COLO668 (cell line): ENCODE data around the gene TCERG1.
A peak's percentile ranks its signal among the peaks of the same experiment; 100 is the strongest.

Experiments used
- DNase-seq: peaks from one replicate; lab custom pipeline; 2025; ENCODE audit not compliant: unreplicated experiment; lab: John Stamatoyannopoulos, UW

The TCERG1 gene

GRCh38 chr5:146446861-146447733 lies at the start of gene TCERG1:
TCERG1 (plus strand) TSS chr5:146447333; CDS start chr5:146447350, 17 bp downstream.
- DNase-seq = peak; percentile 96

- DNase-seq = no peak
These were observed 48.3 kb upstream of the TCERG1 start for GRCh38 chr5:146398826-146399225.

GRCh38 chr5:146399481-146399880 lies 47.7 kb upstream of the TCERG1 start:
- no peak for DNase-seq

- DNase-seq = no peak
These were observed 46.9 kb upstream of the TCERG1 start for GRCh38 chr5:146400201-146400600.

GRCh38 chr5:146401021-146401420 lies 46.1 kb upstream of the TCERG1 start:
- no peak for DNase-seq

- DNase-seq = no peak
These were observed 44.2 kb upstream of the TCERG1 start for GRCh38 chr5:146402949-146403348.

- no peak for DNase-seq
These were observed 38.0 kb upstream of the TCERG1 start for GRCh38 chr5:146409054-146409671.

GRCh38 chr5:146410272-146410671 lies 36.9 kb upstream of the TCERG1 start:
- DNase-seq = no peak

- DNase-seq = no peak
These were observed 27.4 kb upstream of the TCERG1 start for GRCh38 chr5:146419696-146420095.

- DNase-seq = no peak
These were observed 22.1 kb upstream of the TCERG1 start for GRCh38 chr5:146425023-146425422.

GRCh38 chr5:146426305-146426704 lies 20.8 kb upstream of the TCERG1 start:
- no peak for DNase-seq

GRCh38 chr5:146426853-146427618 lies 20.1 kb upstream of the TCERG1 start:
- no peak for DNase-seq

- DNase-seq = no peak
These were observed 19.5 kb upstream of the TCERG1 start for GRCh38 chr5:146427619-146427997.

GRCh38 chr5:146428658-146429057 lies 18.5 kb upstream of the TCERG1 start:
- DNase-seq = no peak

- no peak for DNase-seq
These were observed 6.8 kb upstream of the TCERG1 start for GRCh38 chr5:146440353-146440752.

- DNase-seq = no peak
These were observed 6.2 kb upstream of the TCERG1 start for GRCh38 chr5:146440870-146441495.

GRCh38 chr5:146441896-146442295 lies 5.2 kb upstream of the TCERG1 start:
- no peak for DNase-seq

- no peak for DNase-seq
These were observed 724 bp downstream of the TCERG1 start for GRCh38 chr5:146447734-146448380.

GRCh38 chr5:146448783-146449519 lies 1.8 kb downstream of the TCERG1 start:
- DNase-seq = no peak

- no peak for DNase-seq
These were observed 2.9 kb downstream of the TCERG1 start for GRCh38 chr5:146450002-146450401.
